IPS-18c (cell line): ENCODE results near the gene MREG.
"Not testable (repeated sequence)": the region's sequence is repeated elsewhere in the genome, so short reads cannot be mapped to it uniquely, and the experiment has no call there.

ENCODE experiments used
- H3K4me3 ChIP-seq: 2 replicates; pipeline ENCODE4 v1.7.0; 2013; ENCODE audit warnings: low read depth, mild to moderate bottlenecking, low read length, moderate library complexity; ENCODE audit not compliant: insufficient read depth
- H3K9me3 ChIP-seq: one replicate; pipeline ENCODE4 v1.6.1; 2013; ENCODE audit warnings: mild to moderate bottlenecking, low read length, moderate library complexity; ENCODE audit not compliant: control insufficient read depth, insufficient read depth

The MREG gene

GRCh38 chr2:215973954-215974699, 39.2 kb downstream of the MREG start:
- Histone ChIP-seq H3K9me3 (no peaks in the 10 kb centered on the region), H3K4me3 (no peak overlapping the region)

- H3K4me3 ChIP-seq, result no peak overlapping the region
- no peaks in the 10 kb centered on the region for H3K9me3 ChIP-seq
Measured at GRCh38 chr2:215973145-215973792, 40.1 kb downstream of the MREG start.

- Histone ChIP-seq H3K4me3 (no peak overlapping the region), H3K9me3 (no peaks in the 10 kb centered on the region)
Measured at GRCh38 chr2:215971671-215972070, 41.7 kb downstream of the MREG start.

DNA sequence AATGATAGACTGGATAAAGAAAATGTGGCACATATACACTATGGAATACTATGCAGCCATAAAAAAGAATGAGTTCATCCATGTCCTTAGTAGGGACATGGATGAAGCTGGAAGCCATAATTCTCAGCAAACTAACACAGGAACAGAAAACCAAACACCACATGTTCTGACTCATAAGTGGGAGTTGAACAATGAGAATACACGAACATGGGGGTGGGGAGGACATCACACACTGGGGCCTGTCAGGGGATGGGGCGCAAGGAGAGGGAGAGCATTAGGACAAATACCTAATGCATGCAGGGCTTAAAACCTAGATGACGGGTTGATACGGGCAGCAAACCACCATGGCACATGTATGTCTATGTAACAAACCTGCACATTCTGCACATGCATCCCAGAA, 42.5 kb downstream of the MREG start:
- H3K4me3 ChIP-seq, H3K9me3 ChIP-seq: not testable (repeated sequence)

- Histone ChIP-seq H3K9me3 (no peaks in the 10 kb centered on the region), H3K4me3 (no peak overlapping the region)
Measured at GRCh38 chr2:215970425-215970824, 42.9 kb downstream of the MREG start.

DNA sequence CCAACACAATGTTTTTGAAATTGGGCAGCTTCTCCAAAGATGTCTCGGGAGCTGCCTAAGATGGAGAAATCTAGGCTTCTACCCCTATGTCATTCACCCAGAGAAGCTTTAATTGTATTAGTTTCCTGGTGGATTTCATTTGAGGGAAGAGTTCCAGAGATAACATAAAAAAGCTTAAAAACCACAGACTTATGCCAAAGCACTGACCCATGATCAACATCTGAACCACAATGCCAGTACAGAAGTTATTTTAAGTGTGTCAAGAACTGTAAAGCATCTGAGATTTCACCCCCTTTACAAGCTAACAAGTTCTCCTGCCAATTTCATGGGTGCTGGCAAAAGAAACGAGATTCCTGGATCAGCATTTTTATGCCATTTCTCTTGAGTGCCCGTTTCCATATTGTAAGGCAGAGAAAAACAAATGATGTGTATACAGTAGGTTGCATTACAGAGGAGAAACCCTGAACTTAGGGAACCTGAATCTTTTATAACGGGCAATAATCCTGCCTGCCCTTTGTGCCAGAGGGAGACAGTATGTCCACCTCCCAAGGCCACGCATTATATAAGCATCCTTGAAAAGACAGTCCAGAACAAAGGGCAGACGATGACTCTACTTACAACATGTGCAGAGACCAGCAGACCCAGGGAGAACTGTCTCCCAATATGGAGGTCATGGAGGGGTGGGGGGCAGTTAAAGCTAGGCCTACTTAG, 44.1 kb downstream of the MREG start:
- no peak overlapping the region for H3K4me3 ChIP-seq
- no peaks in the 10 kb centered on the region for H3K9me3 ChIP-seq

DNA sequence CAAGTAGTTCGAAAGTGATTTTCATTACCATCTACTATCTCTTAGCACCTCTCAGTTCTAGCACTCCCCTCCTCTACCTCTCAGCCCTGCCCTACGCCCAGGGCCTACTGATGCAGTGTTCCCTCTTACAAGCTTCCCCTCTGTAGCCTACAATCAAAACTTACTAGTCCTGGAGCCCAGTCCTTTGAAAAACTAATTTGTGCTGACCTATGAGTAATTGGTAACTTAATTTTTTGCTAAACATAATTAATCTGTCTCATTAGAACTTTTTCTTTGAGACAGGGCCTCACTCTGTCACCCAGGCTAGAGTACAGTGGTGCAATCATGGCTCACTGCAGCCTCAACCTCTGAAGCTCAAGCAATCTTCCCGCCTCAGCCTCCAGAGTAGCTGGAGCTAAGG, 44.9 kb downstream of the MREG start:
- Histone ChIP-seq H3K4me3 (no peak overlapping the region), H3K9me3 (no peaks in the 10 kb centered on the region)

DNA sequence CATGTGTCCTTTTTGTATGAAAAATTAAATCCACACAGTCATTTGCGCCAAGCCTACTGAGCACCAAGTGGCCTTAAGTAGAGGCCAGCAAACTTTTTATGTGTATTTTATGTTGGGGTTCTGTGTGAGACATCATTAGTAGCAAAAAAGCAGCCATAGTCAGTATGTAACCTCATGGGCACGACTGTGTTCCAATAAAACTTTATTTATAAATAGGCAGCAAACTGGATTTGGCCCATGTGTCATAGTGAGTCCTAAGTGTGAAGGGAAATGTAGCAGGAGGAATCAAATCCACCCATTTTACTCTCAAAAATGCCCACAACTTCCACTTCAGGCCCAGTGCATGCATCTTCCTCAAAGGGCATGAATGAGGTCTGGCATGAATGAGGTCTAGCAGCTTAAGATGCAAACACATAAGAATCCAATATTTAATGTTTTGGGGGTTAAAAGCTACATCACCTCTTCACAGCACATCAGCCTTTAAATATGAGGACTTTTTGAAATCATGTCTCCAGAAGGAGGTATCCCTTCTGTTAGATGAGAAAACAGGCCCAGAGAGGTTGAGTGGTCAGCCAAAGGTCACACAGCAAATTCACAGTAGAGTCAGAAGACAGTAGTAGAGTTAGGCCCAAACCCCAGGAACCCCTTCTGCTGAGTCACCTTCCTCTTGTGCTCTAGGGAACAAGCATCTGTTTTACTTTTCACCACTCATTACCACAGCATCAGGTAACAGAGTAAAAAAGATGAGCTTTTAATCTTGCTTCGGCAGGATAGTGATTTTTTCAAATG, 45.6 kb downstream of the MREG start:
- no peaks in the 10 kb centered on the region for H3K9me3 ChIP-seq
- no peak overlapping the region for H3K4me3 ChIP-seq

DNA sequence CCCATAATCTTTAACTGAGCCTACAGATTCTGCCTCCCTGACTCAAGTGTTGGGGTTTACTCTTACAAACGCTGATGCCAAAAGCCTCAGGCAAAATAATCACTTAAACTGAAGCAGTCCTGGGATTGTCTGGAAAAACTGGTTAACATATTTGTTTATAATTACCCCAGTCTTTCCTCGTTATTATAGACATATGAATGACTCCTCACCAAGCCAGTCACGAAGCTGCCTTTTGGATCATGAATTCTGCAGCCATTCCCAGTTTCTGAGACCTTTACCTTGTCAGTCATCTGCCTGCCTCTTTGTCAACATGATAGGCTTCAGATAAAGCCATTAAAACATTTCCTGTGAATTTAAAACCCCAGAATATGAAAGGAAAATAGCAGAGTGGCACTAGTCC, 46.4 kb downstream of the MREG start:
- H3K4me3 ChIP-seq, result no peak overlapping the region
- no peaks in the 10 kb centered on the region for H3K9me3 ChIP-seq

DNA sequence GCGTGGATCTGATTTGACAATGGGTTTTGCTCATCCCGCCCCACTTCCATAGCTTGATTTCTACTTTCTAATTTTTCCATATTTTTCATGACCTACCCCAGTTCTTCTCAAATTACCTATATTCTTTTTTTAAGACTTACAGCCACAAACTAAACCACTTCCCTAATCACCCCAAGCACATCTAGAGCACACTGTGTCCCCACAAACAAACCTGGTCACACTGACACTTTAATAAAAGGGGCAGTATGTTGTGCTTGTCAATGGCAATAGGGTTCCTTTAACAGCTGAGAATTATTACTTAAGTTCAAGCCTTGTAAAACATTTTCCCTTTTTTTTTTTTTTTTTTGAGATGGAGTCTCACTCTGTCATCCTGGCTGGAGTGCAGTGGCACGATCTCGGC, 47.1 kb downstream of the MREG start:
- H3K4me3 ChIP-seq, result no peak overlapping the region
- H3K9me3 ChIP-seq, result no peaks in the 10 kb centered on the region

GRCh38 chr2:215965532-215966165, 47.7 kb downstream of the MREG start:
- H3K9me3 ChIP-seq, result no peaks in the 10 kb centered on the region

DNA sequence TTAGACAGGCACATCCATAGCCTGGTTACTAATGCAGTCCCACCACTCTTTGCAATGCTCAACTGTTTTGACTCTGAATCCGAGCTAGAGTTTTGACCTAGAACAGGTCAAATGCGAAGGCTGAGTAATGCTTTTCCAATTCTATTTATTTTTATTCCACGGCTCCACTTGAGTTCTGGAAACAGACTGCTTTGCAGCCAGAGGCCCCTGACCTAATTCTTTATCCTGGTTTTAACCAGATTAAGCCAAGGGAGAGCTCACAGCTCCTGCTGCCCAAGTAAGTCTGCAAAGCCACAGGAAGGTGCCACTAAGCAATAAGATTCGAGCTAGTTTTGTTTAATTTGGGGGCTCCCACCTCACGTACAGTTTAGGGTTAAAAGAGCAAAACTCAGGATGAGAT, 51.4 kb downstream of the MREG start:
- no peaks in the 10 kb centered on the region for H3K9me3 ChIP-seq
- no peak overlapping the region for H3K4me3 ChIP-seq

More at GRCh38 chr2:215965532-215966165, 47.7 kb downstream of the MREG start:
- H3K4me3 ChIP-seq, result no peak overlapping the region

DNA sequence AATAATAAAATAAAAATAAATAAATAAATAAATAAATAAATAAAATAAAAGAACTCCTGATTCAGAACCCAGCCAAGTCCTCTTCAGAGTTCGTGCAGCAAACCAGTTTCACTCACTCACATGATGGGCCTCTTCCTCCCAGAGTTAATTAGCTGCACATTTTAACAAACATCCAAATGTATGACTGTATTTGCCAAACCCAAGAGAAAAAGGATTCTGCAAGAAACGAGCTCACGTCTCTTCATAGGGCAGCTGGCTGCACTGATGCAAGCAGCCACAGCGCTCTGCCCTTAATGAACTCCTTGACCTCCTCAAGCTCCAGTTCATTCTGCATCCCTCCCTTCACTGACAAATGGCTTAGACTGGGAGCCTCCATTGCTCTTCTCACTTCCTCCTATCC, 55.1 kb downstream of the MREG start:
- no peaks in the 10 kb centered on the region for H3K9me3 ChIP-seq
- H3K4me3 ChIP-seq, result no peak overlapping the region

DNA sequence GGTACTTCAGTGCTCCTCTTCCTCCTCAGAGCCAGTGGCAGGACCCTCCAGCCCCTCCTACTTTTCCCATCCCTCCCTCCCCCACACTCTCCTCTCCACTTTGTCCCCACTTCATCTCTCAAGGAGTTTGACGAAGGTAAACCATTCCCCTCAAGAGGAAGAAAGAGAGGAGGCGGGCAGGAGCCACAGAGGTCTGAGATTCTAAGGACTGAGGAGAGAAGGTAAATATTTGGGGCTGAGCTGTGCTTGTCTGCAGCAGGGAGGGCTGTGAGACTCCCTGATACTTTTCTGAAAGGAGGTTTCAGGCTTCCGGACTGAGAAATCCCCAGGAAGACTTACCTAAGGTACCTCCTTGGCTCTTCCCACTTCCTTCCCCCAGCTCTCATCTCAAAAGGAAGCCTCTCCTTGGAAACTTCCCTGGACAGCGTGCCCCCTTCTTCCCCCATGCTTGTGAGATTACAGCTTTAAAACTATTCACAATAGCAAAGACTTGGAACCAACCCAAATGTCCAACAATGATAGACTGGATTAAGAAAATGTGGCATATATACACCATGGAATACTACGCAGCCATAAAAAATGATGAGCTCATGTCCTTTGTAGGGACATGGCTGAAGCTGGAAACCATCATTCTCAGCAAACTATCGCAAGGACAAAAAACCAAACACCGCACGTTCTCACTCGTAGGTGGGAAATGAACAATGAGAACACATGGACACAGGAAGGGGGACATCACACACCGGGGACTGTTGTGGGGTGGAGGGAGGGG, 55.8 kb downstream of the MREG start:
- H3K4me3 ChIP-seq, result not testable (repeated sequence)

GRCh38 chr2:215952860-215953637, 60.3 kb downstream of the MREG start:
- Histone ChIP-seq H3K9me3 (no peaks in the 10 kb centered on the region), H3K4me3 (no peak overlapping the region)

More for the DNA sequence above, 55.8 kb downstream of the MREG start:
- H3K9me3 ChIP-seq, result not testable (repeated sequence)

DNA sequence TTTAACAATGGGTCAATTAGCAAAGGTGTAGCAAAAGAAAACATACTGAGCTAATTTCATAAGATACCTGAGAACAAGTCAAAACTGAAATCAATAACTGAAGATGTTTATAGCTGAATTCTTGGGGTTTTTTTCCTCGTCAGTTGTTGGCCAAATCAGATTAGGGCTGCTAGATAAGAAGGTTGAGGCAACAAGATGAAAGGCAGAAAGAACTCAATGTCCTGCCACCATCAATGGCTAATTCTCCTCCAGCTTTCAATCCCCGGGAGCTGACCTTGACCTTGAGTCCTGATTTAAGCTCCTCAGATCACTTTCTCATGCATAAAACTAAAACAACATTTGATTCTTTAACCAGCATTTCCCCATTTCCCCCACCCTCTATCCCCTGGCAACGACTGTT, 61.8 kb downstream of the MREG start:
- Histone ChIP-seq H3K9me3 (no peaks in the 10 kb centered on the region), H3K4me3 (no peak overlapping the region)
